Measurements from ENCODE around the gene ZNF169. TPM values are rescaled to one million over a fixed set of nuclear protein-coding genes. Genes with fewer than 3 reads are reported as not detected.
"Not testable (repeated sequence)": the region's sequence is repeated elsewhere in the genome, so short reads cannot be mapped to it uniquely, and the experiment has no call there.

Gene ZNF169
- total RNA-seq, 1 donor from 2014 or later = 1.3 TPM

GRCh38 chr9:94281101-94281500, 22.0 kb downstream of the ZNF169 start:
- no peak for ATAC-seq
- no peak for DNase-seq (ENCODE audit: low spot score)

- no peak for DNase-seq (ENCODE audit: low spot score)
- ATAC-seq = no peak
Observed at GRCh38 chr9:94286116-94286515, 27.0 kb downstream of the ZNF169 start.

DNA sequence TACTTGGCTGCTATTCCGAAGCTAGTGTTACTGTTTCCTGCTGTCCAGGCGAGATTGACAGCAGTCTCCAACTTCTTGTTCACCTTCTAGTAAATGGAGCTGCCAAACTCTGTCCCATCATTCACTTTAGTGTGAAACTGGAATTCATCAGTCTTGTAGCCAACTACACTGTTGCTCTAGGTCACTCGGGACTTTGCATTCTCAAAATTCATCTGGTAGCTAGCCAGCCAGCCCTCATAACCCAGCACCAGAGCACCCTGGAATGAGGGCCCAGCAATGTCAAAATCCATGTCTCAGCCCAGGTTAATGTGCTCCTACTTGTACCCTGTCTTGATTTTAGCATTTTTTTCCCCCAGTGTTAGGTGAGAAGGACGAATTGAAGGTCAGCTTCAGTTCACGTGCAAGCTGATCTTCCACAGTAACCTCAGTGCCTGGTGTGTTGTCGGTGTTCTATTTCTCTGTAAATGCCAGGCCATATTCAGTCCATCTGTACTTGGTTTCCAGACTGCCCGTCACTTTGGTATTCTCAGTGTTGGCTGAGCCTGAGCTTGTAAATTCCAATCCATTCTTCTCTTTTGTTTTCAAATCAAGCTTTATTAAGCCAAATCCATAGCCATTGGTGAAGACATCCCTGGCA, 28.9 kb downstream of the ZNF169 start:
- ATAC-seq = no peak
- no peak for DNase-seq (ENCODE audit: low spot score)

DNA sequence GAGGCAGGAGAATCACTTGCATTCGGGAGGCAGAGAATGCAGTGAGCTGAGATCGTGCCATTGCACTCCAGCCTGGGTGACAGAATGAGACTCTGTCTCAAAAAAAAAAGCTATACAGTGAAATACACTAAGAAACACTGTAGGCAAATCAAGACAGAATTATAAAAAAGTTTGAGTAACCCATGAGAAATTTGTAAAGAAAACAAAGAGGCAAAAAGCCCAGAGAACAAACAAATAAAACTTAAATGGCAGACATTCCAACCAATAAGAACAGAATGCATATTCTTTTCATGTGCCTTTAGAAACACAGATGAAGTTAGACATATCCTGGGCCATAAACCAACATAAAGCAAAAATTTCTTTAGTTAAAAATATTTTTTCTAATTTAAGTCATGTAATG, 30.6 kb downstream of the ZNF169 start:
- DNase-seq (ENCODE audit: low spot score) (no peak), ATAC-seq (no peak)

DNA sequence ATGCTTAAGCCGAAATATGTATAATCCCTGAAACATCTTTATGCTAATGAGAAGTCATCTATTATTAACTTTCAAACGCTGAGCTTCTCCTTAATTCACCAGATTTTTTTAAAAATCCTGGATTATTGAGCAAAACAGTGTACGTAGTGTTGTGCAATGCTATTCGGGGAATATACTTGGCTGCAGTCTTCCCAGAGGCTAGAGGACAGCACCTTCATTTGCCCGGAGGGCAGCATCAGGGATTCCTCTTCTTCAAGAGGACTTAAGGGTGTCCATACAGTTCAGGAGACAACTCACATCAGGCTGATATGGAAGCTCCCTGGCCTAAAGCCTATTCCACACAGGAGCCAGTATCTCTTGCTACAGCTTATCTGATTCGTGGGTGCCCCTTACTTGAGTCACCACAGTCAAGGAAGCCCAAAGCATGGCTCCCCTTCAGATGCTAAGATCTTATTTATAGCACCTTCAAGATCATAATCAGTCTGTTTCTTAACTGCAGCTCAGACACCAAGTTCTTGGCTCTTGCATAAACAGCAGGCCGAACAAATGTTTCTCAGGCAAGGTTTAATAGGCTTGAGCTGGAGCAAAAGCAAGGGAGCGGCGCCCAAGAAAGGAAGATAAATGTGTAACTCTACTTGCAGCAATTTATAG, 40.0 kb downstream of the ZNF169 start:
- DNase-seq (ENCODE audit: low spot score) (no peak), ATAC-seq (no peak)

DNA sequence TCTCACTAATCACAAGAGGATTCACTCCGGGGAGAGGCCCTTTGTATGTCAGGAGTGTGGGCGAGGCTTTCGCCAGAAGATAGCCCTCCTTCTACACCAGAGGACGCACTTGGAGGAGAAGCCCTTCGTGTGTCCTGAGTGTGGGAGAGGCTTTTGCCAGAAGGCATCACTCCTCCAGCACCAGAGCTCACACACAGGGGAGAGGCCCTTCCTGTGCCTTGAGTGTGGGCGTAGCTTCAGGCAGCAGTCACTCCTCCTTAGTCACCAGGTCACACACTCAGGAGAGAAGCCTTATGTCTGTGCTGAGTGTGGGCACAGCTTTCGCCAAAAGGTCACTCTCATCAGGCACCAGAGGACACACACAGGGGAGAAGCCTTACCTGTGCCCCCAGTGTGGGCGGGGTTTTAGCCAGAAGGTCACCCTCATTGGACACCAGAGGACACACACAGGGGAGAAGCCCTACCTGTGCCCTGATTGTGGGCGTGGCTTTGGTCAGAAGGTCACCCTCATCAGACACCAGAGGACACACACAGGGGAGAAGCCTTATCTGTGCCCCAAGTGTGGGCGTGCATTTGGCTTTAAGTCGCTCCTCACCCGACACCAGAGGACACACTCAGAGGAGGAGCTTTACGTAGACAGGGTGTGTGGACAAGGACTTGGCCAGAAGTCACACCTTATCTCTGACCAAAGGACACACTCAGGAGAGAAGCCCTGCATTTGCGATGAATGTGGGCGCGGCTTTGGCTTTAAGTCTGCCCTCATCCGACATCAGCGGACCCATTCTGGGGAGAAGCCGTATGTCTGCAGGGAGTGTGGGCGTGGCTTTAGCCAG, 41.6 kb downstream of the ZNF169 start:
- ATAC-seq (no peak), DNase-seq (ENCODE audit: low spot score) (no peak)

- DNase-seq (ENCODE audit: low spot score) = no peak
- no peak for ATAC-seq
Observed at GRCh38 chr9:94301583-94301982, 42.5 kb downstream of the ZNF169 start.

- DNase-seq (ENCODE audit: low spot score) = no peak
- no peak for ATAC-seq
Observed at GRCh38 chr9:94302426-94302825, 43.3 kb downstream of the ZNF169 start.

DNA sequence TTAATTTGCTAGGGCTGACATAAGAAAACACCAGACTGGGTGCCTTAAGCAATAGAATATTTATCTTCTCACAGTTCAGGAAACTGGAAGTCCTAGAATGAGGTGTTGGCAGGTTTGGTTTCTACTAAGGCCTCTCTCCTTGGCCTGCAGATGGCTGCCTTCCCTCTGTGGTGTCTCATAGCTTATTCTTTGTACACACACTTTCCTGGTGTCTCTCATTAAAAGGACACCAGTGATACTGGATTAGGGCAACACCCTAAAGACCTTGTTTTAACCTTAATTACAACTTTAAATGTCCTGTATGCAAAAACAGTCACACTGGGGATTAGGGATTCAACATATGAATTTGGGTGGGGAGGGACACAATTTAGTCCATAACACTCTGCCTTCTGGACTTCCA, 44.2 kb downstream of the ZNF169 start:
- ATAC-seq = no peak
- no peak for DNase-seq (ENCODE audit: low spot score)

DNA sequence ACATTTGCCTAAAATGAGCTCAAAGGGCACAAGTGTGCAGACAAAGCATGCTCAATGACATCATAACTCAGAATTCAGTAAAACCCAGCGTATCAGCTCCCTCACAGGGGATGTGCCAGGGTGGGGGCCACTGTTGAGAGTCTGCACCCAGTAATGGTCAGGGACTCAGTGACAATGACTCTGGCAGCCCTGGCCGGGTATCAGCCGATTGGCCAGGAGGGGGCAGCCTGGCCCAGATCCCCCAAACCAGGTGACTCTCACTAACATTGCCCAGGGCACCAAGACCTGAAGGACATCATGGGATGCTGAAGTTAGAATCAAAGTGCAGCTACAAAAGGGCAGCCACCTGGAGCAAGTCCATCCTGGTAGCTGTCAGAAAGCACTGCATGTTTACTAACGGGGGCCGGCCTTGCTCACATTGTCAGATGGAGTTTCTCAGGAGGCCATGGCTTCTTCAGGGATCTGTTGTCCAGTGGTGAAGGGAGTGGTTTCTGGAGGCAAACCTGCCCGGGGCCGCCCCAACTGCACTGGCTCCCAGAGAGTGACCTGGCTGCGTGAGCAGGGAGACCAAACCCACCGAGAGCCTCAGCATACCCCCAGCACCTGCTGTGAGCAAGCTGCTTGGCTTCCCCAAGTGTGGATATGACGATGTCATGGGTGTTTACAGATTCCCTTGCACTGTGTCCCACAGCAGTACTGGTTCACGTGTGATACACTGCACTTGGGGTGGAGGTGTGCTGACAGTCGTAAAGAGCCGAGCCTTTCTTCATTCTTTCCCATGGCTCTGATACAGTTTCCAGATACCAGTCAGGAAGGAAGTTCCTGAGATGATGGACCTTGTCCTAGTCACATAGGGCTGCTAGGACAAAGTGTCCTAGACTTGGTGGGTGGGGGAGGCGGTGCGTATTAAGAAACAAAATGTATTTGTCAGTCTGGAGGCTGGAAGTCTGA, 56.2 kb downstream of the ZNF169 start:
- not testable (repeated sequence) for DNase-seq (ENCODE audit: low spot score)
- ATAC-seq = peak; percentile 52

- not testable (repeated sequence) for ATAC-seq; DNase-seq (ENCODE audit: low spot score)
Observed at GRCh38 chr9:94316236-94316635, 57.1 kb downstream of the ZNF169 start.

DNA sequence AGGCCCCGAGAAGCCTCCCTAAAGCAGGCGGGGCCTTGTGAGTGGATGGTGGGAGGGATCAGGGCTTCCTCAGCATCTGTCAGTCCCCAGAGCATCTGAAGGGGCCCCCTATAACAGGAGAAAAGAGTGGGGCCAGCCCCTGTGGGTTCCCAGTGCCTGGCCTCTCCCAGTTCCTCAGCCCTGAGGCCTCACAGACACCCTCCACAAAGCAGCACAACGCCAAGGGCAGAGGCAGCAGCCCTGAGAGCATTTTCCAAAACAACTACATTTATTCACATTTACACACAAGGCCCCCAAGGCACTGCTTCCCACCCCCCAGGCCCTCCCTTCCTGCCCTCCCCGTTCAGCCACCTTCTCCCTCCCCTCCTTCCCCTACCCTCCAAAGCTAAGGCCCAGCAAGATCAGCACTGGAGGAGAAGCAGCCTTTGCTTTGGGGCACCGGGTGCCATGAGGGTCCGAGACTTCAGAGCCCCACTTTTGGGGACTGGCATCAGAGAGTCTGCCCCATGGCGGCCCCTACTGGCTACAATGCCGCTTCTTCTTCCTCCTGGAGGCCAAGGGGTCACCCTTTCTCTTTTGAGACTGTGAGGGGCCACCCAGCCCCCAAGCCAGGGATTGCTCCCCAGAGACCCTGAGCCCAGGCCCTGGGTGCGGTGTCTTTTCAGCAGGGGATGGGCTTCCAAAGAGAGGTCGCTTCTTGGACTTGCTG, 59.0 kb downstream of the ZNF169 start:
- not testable (repeated sequence) for ATAC-seq; DNase-seq (ENCODE audit: low spot score)

- not testable (repeated sequence) for ATAC-seq; DNase-seq (ENCODE audit: low spot score)
Observed at GRCh38 chr9:94322342-94322940, 63.3 kb downstream of the ZNF169 start.

DNA sequence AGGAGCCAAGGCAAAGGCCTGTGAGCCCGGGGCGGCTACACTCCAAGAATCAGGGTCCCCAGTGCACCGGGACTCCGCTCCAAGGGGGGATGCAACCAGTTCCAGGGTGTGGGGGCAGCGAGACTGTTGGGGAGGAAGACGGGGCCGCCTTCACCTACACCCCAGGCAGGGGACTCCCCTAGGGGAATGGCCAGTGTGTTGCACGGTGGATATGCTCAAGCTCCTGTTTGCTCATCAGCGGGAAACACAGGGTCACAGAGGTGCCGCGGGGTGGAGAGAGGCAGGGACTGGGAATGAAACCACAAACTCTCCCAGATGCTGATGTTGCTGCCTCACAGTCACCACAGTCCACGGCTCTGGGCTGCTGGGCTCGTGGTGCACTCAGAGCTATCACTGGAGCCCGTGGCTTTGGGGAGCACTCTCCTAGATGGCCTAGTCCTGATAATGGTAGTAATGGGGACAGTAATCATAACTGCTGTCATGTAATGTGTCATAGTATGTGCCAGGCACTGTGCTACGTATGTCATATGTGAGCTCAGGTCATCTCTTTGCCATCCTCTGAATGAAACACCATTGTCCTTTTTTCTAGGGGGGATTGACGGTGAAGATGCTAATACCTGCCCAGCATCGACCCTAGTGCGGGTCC, 64.2 kb downstream of the ZNF169 start:
- DNase-seq (ENCODE audit: low spot score); ATAC-seq: not testable (repeated sequence)

GRCh38 chr9:94325583-94325982, 66.5 kb downstream of the ZNF169 start:
- not testable (repeated sequence) for DNase-seq (ENCODE audit: low spot score); ATAC-seq

GRCh38 chr9:94328544-94328943, 69.4 kb downstream of the ZNF169 start, which contains the start of gene NUTM2F:
Gene NUTM2F, minus strand, starts transcription at chr9:94328644. Its CDS starts 21 bp downstream, at chr9:94328623.
- DNase-seq (ENCODE audit: low spot score); ATAC-seq: not testable (repeated sequence)

DNA sequence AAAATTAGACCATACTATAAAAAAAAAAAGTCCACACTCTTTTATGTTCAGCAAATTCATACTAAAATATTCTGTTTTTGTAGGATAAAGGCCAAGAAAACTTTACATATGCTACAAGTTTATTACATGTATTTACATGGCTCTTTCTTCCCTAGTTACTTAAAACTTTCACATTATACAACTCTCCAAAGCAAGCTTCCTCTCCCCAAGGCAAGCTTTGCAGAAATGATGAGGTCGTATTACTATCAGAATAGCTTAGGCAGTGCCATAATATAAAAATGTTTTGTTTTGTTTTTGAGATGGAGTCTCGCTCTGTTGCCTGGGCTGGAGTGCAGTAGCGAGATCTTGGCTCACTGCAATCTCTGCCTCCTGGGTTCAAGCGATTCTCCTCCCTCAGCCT, 77.3 kb downstream of the ZNF169 start:
- DNase-seq (ENCODE audit: low spot score); ATAC-seq: not testable (repeated sequence)

DNA sequence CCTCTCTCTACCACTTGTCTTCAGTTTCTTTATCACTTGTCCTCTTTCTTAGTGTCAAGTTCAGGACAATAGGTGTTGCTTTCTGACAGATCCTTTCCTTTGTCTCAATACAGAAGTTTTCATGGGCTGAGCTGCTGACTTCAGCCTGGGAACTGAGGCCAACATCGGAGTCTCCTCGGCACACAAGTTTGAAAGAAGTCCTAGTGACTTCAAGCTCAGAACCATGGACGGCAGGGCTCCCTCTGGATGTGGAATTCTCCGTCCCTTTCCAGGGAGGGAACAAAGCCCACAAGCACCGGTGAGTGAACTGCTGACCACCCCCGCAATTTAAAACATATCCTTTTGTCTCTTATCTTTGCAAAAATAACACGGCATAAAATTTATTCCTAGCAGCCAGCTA, 79.6 kb downstream of the ZNF169 start:
- not testable (repeated sequence) for ATAC-seq; DNase-seq (ENCODE audit: low spot score)

- not testable (repeated sequence) for DNase-seq (ENCODE audit: low spot score); ATAC-seq
Observed at GRCh38 chr9:94339657-94340056, 80.6 kb downstream of the ZNF169 start.
